GM04503 (cell line): ENCODE measurements around the gene RPL37A.
"Not testable (repeated sequence)": the region's sequence is repeated elsewhere in the genome, so short reads cannot be mapped to it uniquely, and the experiment has no call there.

Experiments used
- DNase-seq: peaks from one replicate; pipeline ENCODE4 v3.0.0-alpha.2; 2012; ENCODE audit warnings: low read depth

The RPL37A gene

DNA sequence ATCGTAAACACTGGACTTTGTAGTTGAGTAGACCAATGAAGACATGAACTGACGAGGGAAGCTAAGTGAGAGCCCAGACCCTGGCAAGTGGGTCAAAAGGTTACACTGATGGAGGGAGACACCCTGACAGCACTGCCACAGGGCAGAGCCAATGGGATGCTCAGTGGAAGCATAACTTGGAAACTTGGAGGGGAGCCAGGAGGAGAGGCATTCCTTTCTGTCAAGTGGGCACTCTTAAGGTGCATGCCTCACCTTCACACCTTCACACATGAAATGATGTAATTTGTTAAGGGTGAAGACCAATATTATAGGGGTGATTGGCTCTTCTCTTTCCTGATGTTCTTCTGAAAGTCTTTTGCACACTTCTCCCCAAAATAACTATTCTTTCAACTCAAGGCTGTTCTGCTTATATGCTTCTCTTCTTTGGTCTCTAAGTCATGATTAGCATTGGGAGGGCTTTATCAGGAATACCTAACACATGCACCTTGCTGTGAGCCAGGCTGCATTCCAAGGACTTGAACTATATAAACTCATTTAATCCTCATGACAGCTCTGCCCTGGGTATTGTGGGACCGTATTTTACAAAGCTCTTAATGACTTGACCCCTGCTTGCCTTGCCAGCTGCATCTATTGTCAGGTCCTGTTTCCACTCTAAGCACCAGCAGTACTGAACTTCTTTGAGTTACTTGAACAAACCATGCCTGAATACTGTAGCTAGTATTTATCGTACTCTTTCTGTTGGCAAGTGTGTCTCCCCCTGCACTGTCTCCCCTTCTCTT, 19.0 kb downstream of the RPL37A start:
- DNase-seq: no peak

DNA sequence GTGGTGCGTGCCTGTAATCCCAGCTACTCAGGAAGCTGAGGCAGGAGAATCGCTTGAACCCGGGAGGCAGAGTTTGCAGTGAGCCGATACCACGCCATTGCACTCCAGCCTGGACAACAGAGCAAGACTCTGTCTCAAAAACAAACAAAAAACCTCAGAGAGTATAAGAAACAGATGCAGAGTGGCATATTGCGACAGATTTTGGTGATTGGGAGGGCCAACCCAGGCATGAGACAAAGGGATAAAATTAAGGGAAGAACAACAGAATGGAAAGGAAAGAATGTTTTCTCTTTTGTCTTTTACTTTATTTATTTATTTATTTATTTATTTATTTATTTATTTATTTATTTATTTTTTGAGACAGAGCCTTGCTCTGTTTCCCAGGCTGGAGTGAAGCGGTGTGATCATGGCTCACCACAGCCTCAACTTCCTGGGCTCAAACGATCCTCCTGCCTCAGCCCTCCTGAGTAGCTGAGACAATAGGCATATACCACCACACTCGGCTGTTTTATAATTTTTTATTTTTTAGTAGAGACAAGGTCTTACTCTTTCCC, 20.0 kb downstream of the RPL37A start:
- not testable (repeated sequence) for DNase-seq

DNA sequence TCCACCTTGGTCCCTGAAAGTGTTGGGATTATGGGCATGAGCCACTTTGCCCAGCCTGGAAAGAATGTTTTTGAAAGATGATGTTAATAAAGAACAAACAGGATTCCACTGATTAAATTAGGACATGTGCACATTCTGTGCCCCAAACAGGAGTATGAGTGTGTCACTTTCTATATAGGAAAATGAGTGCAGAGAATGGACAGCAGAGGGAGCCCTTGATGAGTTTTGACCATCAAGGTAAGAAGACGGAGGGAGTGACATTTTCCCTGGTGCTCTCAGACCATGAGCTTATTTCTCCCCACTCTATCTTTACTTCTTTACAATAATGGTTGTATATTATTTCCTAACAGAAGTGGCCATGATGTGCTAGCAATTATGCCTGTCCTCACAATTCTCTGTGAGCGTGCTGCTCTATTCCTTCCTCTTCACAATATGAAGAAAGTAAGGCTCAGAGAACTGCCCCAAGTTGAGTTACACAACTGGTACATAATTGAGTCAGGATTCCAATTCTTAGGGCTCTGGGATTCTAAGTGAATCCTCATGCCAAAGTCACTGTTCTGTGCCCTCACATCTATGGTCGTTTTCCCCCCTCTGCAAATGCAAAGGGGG, 20.6 kb downstream of the RPL37A start:
- DNase-seq: no peak

DNA sequence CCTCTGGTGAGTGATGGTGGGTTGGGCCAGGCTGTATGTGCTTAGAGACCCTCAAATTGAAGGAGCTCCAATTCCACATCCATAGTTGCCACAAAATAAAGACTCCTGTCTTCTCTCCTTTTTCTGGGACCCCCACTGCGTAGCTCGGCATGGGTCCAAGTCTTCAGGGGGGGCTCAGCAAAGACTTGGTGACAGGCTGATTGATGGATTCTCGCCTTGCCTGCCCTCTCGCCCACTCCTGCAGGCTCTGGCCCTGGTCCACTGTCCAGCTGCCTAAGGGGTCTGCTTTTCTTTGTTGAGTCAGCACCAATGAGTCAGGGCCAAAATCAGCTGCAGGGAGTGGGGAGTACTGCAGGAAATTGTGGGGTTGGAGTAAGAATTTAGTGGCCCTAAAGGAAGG, 21.5 kb downstream of the RPL37A start:
- DNase-seq: no peak

DNA sequence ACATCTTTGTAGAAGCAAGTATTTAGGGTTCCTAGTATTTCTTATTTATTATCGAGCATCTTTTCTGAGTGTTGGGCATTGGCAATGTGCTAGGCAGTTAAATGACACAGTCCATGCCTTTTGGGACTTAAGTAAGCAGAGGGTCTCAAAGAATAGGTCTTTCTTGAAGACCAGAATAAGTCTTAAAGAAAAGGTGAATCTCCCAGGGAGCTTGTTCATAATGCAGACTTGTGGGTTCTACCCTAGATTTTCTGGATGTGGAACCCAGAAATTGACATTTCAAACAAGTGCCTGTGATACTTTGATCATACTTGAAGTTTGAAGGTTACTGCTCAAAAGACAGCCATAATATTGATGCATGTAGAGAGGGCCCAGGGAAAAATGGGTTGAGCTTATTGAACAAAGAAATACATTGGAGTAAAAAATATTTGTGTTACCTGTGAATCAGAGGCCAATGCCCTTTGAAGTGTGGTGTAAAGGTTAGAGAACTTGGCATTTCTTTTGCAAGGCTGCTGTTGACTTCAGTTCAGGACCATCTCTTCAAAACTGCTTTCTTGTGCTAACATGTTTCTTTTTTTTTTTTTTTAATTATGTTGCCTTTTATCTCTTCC, 24.4 kb downstream of the RPL37A start:
- no peak for DNase-seq

DNA sequence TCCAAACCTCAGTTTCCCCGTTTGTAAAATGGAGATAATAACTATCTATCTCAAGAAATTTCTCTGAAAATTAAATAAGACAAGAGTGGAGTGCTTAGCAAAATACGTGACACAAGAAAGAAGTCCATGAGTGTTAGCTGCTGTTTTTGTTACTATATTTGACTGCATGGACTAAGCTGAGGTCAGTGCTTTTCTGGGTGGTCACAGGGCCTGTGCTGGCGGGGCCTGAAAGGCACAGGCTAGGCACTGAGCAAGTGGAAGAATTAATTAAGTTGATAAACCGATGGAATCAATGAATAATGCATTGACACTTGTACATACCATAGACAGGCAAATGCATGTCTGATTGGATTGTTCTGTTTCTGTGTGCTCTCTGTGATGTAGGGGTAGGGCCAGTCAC, 27.3 kb downstream of the RPL37A start:
- DNase-seq: no peak

DNA sequence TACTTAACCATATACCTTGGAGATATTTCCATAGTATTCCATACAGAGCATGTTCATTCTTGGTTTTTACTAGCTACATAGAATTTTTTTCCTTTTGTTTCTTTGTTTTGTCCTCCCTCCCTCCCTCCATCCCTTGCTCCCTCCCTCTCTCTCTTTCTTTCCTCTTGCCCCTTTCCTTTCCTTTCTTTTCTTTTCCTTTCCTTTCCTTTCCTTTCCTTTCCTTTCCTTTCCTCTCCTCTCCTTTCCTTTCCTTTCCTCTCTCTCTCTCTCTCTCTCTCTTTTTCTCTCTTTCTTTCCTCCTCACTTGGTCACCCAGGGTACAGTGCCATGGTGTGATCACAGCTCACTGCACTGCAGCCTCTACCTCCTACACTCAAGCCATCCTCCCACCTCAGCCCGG, 28.3 kb downstream of the RPL37A start:
- DNase-seq: no peak

DNA sequence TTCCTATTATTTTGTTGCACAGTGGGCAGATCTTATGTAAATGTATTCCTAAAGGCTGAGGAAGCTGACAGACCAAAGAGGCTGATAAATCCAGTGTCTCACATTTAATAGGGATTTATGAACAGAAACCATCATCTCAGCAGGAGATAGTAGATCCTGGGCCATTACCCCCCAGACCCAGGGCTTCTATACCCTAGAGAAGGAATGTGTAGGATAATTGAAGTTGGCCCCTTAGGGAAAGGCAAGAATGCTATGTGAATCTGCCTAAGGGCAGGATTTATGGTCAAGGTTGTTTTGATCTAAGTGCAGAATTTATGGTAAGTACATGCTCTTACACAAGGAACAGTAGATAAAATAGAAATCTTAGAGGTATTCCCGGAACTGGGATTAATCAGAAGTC, 29.0 kb downstream of the RPL37A start:
- DNase-seq: no peak

DNA sequence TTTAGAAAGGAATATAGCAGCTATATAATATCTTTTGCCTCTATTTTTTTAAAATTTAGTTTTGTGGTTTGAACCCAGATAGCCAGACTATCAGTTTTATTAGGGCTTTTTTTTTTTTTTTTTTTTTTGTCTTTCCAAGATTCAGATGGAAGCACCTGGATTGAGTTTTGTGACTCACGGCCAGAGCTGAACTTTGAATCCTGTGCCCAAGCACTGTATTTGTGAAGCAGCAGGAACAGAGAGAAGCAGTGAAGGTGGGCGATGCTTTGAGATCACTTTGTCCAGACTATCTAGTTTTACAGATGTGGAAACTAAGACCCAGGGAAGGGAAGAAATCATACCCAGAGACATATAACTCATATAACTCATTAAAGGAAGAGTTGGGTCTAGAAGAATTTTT, 33.9 kb downstream of the RPL37A start:
- no peak for DNase-seq

DNA sequence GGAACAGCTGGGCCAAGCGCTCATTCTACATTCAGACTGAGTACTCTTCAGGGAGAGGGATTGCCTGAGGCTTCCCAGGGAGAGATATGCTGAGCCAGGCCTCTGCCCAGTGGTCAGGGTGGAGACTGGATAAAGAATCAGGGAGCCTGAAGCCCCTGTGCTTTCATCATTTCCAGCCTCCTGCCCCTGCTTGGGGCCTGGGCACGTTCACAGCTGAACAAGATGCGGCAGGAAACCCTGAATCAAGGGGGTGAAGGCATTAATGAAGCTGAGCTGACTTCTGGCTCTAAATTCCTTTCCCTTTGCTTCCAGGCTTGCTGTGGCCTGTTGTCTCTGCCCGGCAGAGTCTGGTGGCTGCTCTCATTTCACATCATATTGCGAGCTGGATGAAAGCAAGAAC, 35.0 kb downstream of the RPL37A start:
- DNase-seq: no peak

DNA sequence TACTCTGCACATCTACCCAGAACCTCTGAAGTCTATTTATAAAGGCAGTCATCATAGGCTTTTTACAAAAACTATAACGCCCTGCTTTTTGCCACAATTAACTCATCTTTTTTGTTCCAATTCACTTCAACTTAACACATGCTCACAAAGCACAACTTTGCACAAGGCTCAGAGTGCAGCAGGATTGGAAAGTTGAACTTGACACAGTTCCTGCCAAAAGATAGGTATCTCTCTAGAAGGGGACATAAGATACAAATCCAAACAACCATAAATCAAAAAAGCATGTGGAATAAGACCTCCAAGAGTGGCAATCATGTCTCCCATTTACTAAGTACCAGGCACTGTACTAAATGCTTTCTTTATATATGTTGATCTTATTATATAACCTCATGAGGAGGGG, 36.2 kb downstream of the RPL37A start:
- no peak for DNase-seq

DNA sequence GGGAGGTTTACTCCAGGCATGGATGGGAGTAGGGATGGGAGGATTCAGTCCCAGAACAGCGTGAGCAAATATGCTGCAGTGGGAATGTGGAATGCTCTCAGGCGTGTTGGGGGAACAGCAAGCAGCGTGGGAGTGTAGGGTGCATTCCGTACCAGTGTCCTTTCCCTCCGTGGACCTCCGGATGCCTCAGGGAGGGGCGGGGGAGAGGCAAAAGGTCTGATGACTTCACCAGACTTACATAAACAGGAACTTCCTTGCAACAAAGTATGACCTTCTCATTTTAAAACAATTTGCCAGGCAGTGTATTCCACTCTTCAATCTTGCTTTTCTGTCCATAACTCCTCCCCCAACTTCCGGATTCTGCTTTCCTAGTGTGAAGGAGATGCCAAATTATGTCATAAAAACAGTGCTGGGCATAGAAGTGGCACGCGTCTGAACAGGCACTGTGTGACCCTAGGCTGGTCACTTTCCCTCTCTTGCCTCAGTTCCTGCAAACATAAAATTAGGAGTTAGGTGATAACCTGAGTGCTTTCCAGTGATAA, 36.9 kb downstream of the RPL37A start:
- peak; percentile 92 for DNase-seq

DNA sequence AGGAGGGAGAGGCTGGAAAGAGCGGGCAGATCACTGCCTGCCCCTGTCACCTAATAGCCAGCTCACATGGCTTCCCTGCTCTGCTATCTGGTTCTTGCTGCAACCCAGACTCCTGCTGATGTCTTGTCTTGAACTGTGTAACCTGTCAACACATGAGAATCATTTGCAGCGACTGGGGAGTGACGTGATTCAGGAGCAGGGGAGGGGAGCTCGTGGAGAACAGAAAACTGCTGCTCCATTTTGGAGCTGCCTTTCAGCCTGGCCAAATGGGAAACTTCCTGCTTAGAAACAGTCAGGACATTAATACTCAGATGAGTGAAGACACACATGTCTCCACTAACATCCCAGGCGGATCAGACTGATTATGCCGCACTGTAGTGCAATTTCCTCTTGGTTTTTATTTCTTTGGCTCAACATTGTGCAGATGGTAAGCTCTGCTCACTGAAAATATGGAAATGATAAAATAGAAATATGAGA, 38.1 kb downstream of the RPL37A start:
- DNase-seq: peak; percentile 34

DNA sequence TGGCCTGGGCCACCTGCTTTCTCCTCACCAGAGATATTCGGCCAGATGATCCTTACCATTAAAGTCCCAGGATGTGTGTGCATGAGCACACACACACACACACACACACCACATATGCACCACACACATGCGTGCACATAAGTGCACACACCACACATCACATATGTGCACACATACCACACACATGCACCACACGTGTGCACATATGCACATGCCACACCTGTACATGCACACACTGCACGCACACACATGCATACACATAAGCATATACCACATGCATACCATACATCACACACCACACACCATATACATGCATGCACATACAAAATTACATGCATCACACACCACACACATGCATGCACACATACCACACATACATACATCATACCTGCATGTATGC, 38.7 kb downstream of the RPL37A start:
- DNase-seq: no peak

DNA sequence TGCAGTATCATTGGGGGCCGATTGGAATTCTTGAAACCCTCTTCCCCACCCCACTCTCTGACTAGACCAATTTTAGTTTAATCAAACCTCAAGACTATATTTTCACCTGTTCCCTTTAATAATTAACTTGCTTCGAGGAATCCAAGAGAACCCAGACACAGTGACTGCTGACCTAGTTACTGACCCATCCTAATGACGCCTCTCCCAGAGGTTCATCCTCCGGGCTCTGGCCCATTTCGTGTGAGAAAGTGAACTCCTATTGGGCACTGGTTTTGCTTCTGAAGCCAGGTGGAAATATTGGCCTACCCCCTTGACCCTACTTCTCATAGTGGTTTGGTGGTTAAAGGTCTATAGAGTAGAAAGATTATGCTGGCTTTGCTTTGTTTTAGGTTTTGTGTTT, 39.9 kb downstream of the RPL37A start:
- no peak for DNase-seq

DNA sequence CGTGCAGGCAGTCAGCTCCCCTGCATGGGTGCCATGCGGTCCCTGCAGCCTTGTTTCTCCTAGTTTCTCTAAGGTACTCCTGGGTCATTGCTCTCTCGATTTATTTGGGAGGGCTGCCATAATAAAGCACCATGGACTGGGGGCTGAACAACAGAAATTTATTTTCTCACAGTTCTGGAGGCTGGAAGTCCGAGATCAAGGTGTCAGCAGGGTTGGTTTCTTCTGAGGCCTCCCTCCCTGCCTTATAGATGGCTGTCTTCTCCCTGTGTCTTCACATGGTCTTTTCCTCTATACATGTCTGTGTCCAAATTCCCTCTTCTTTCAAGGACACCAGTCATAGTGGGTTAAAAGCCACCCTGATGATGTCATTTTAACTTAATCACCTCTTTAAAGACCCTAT, 40.5 kb downstream of the RPL37A start:
- no peak for DNase-seq

DNA sequence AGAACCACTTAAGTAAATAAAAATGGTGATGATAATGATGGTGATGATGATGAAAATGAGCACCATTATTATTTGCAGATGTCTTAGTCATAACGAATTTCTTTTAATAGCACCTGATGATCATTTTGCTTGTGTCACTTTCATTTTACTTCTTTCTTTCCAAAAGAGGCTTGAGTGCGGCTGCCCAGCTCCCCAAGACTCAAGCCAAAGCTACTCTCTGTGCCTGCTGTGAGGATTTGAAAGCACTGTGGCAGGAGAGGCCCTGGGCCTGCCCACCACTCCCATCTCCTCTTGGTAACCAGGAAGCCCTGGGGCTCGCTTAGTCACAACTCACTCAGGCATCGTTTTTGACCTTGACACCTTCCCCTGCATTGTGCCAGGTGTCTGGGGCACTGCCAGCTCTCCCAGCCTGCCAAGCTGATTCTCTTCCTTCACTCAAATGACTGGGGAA, 41.2 kb downstream of the RPL37A start:
- no peak for DNase-seq

DNA sequence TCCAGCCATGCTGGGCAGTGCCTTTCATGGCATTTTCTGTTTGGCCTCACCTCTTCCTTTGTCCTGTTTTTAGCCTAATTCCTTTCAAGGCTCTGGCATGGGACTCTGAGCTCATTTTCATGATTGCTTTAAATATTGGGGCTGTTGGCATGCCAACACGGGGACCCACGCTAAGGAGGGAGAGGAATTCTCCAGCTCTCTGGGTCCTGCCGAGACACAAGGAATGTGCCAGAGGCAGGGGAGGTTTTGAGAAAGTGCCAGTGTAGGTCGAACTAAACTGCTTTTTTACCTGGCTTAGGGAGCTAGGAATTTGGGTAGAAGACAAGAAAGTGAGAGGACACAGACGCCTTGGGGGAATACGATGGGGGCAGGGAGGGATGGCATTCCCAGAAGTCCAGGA, 42.3 kb downstream of the RPL37A start:
- no peak for DNase-seq

DNA sequence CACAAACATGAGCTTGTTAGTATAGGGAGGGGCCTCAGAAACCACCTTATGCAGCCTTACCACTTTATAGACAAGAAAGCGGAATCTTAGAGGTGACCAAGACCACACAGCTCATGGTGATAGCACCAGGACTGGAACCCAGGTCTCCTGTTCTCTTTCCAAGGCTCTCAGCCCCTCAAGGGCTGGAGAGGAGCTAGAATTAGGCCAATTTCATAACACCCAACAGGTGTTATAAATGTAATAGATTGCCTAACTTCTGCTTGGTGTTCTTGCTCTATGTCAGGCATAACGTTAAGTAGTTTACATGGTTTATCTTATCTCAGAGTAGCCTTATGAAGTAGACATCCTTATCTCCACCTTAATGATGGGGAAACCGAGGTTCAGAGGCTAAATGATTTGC, 42.9 kb downstream of the RPL37A start:
- DNase-seq: no peak

DNA sequence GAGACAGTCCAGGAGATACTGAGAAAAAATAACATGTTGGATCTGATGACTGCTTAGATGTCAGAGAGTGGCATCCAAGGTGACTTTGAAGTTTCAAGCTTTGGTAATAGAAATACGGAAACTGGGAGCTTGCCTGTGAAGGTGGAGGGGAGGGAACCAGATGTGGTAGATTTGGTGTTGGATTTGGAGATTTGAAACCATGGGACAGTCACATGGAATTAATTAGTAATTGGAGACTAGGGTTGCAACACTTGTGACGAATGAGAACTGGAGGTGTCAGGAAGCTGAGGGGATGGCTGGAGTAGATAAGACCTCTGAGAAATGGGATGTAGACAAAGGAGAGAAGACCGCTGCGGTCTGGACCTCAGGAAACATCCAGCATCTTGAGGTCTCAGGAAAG, 46.7 kb downstream of the RPL37A start:
- DNase-seq: peak; percentile 51

DNA sequence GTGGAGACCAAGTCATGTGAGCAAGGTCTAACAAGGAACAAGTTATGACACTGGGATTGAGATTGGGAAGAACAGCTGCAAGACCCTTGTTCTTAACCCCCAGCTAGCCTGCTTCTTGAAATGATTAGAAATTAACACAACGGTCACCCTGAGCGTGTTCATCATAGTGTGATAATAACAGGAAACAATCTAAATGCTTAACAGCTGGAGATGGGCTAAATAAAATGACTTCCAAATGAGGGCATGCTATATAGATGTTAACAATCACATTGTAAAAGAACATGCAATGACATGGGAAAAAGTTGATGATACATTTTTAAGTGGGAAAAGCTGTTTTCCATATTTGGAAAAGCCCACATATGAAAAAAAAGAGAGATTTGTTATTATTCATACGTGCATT, 47.6 kb downstream of the RPL37A start:
- DNase-seq: no peak

DNA sequence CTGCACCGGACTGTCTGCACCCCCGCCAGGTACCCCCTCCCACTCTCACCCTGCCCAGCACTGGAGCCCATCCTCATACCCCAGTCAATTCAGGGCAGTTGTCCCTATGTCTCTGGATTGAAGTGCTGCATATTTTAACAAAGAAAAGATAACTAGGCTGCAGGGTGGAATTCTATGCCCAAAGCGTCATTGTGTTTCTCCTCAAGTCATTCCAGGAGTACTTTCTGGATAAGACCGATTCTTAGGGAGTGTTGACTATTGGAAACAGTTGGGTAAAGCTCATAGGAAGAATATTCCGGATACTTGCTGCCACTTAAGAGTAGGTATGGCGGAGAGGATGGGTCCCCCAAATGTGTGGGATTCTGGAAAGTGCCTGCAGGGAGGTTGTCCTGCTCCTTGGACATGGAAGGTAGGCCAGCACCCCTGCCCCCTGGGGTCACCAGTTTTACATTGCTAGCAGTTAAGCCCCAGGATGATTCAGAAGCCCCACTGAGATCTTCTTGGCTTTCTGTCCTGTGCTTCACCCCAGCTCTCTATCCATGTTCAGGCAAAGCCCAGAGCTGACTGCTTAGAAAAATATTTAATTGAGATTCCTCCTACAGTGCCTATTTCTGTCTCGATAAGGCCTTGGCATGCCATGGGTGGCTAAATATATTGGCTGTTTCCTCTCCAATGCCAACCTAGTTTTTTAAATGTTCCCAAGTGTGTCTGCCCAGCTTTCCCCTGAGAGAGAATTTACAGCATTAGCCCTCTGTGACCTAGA, 48.2 kb downstream of the RPL37A start:
- DNase-seq: peak; percentile 78
